MCF 10A (cell line): Measurements from ENCODE around the gene SAP25. TPM values are rescaled to one million over a fixed set of nuclear protein-coding genes. Genes with fewer than 3 reads are reported as not detected.
"Not testable (repeated sequence)": the region's sequence is repeated elsewhere in the genome, so short reads cannot be mapped to it uniquely, and the experiment has no call there.

Experiments used
- BruUV-seq: library from RNA; stranded (reverse); fragments of 400-500 nt; replicated peaks from 2 replicates; lab custom pipeline; 2021; lab: Mats Ljungman, UMichigan
- CTCF ChIA-PET: fragments of 300-600 bp; sonication (Branson Sonifier 250); formaldehyde crosslinking; extraction: SDS; loops from one replicate; lab custom pipeline; 2021; ENCODE audit warnings: antibody characterized with exemption, inconsistent platforms; lab: Yijun Ruan, JAX
- POLR2A ChIA-PET: fragments of 300-600, 350-650 bp; sonication (Branson Sonifier 250); formaldehyde crosslinking; extraction: SDS; loops from one replicate; lab custom pipeline; 2020; ENCODE audit warnings: antibody characterized with exemption, inconsistent platforms; lab: Yijun Ruan, JAX
- DNase-seq: peaks from one replicate; pipeline ENCODE4 v3.0.0-alpha.2; 2018; ENCODE audit not compliant: unreplicated experiment
- H3K27ac Mint-ChIP-seq: one replicate; pipeline ENCODE4 v1.8.0; 2022; ENCODE audit warnings: mild to moderate bottlenecking, low read depth, mixed read lengths; ENCODE audit not compliant: unreplicated experiment
- H3K27me3 Mint-ChIP-seq: one replicate; pipeline ENCODE4 v1.8.0; 2022; ENCODE audit warnings: mixed read lengths; ENCODE audit not compliant: insufficient read depth, unreplicated experiment
- H3K36me3 Mint-ChIP-seq: one replicate; pipeline ENCODE4 v1.8.0; 2022; ENCODE audit warnings: mild to moderate bottlenecking, moderate library complexity, mixed read lengths; ENCODE audit not compliant: insufficient read depth, unreplicated experiment
- H3K4me1 Mint-ChIP-seq: one replicate; pipeline ENCODE4 v1.8.0; 2022; ENCODE audit warnings: mixed read lengths; ENCODE audit not compliant: insufficient read depth, unreplicated experiment
- H3K4me3 Mint-ChIP-seq: one replicate; pipeline ENCODE4 v1.8.0; 2022; ENCODE audit warnings: mild to moderate bottlenecking, moderate library complexity, mixed read lengths; ENCODE audit not compliant: unreplicated experiment
- H3K9me3 Mint-ChIP-seq: one replicate; pipeline ENCODE4 v1.8.0; 2022; ENCODE audit warnings: mixed read lengths; ENCODE audit not compliant: unreplicated experiment
- intact Hi-C: fragments of 100-400 bp; cut with micrococcal nuclease; formaldehyde crosslinking; loops from 2 replicates; pipeline ENCODE4 v1.14.1; 2022
- total RNA-seq: library from RNA; stranded (reverse); gene quantifications from 2 replicates; pipeline ENCODE4 v1.2.3, GENCODE V29; 2022
- TF ChIP-seq, protein P1 (sequence below): fragments of 200-600 bp; IDR thresholded peaks from one replicate; pipeline ENCODE4 v1.8.0; 2022; ENCODE audit warnings: antibody characterized with exemption, mild to moderate bottlenecking; ENCODE audit not compliant: unreplicated experiment

SAP25 gene
- total RNA-seq, 1 experiment from 2014 or later: 1.2 TPM

DNA sequence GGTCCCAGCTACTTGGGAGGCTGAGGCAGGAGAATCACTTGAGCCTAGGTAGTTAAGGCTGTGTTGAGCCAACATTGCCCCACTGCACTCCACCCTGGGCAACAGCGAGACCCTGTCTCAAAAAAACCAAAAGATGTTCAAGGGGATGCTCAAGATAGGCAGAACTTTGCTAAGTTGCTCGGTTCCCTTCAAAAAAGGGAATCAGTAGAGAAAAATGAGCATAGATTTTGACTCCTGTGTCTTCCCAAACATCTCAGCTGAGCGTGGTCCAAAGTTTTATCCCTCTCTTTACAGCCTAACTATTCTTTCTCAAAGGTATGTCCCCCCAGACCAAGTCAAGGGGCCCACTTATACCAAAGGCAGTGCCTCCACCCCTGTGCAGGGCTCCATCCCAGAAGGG is 20.7 kb downstream of the SAP25 start:
- Mint-ChIP-seq H3K4me1 (peaks cover 5% of the 10 kb centered on the region), H3K36me3 (peaks cover 46% of the 10 kb centered on the region), H3K4me3 (no peak overlapping the region), H3K9me3 (no peaks in the 10 kb centered on the region), H3K27me3 (no peaks in the 10 kb centered on the region), H3K27ac (no peak overlapping the region)
- intact Hi-C loops: no loop called here
- no peak for DNase-seq
- no TSS peak for BruUV-seq
- ChIA-PET CTCF (interaction anchor here (1.7 kb wide), 1 partner anchor 10 kb away, joined by 3 read pairs; no protein-coding TSS in a partner anchor), POLR2A (interaction anchor here (0.6 to 1.6 kb wide), 4 partner anchors 8 to 122 kb away, joined by 4 to 5 read pairs (median 5); partner anchors contain the start of genes AGFG2 and TSC22D4)
- TF ChIP-seq, protein P1, sequence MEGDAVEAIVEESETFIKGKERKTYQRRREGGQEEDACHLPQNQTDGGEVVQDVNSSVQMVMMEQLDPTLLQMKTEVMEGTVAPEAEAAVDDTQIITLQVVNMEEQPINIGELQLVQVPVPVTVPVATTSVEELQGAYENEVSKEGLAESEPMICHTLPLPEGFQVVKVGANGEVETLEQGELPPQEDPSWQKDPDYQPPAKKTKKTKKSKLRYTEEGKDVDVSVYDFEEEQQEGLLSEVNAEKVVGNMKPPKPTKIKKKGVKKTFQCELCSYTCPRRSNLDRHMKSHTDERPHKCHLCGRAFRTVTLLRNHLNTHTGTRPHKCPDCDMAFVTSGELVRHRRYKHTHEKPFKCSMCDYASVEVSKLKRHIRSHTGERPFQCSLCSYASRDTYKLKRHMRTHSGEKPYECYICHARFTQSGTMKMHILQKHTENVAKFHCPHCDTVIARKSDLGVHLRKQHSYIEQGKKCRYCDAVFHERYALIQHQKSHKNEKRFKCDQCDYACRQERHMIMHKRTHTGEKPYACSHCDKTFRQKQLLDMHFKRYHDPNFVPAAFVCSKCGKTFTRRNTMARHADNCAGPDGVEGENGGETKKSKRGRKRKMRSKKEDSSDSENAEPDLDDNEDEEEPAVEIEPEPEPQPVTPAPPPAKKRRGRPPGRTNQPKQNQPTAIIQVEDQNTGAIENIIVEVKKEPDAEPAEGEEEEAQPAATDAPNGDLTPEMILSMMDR: no peak

DNA sequence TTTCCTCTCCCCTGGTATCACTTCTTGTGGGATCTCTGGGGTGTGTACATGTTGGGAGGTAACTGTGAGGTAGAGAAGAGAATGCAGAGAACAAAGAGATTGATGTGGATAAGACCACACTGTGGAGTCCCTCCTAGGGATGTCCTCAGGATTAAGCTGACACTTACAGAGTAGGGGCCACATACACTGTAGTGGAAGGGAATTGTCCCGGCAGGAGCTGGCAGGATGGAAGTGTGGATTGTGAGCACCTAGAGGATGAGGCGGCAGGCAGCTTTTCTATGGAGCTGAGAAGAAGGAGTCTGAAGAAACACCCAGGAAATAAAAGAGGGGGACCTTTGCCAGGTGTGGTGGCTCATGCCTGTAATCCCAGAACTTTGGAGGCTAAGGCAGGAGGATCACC is 21.2 kb downstream of the SAP25 start:
- no peak for DNase-seq
- TF ChIP-seq, protein P1: no peak
- Mint-ChIP-seq H3K4me3 (no peak overlapping the region), H3K9me3 (no peaks in the 10 kb centered on the region), H3K36me3 (peaks cover 46% of the 10 kb centered on the region), H3K27me3 (no peaks in the 10 kb centered on the region), H3K27ac (peak overlapping the region; percentile 73), H3K4me1 (peaks cover 5% of the 10 kb centered on the region)
- ChIA-PET CTCF (interaction anchor here (1.7 kb wide), 1 partner anchor 10 kb away, joined by 3 read pairs; no protein-coding TSS in a partner anchor), POLR2A (interaction anchor here (0.6 to 1.6 kb wide), 3 partner anchors 13 to 121 kb away, joined by 4 to 5 read pairs (median 5); partner anchors contain the start of genes AGFG2 and TSC22D4)
- BruUV-seq: no TSS peak
- intact Hi-C loops: no loop called here

DNA sequence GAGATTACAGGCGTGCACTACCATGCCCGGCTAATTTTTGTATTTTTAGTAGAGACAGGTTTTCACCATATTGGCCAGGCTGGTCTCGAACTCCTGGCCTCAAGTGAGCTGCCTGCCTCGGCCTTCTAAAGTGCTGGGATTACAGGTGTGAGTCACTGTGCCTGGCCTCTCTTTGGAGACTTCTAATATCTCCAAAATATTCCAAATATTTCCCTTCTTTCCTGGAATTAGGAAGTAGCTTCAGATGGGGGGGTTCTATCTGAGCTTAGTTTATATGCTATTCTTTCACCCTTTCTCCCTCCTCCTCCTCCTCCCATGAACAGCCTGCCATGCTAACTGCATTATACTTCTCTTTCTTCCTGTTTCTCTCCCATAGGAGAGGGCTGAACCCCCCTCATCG is 25.3 kb downstream of the SAP25 start:
- H3K9me3 Mint-ChIP-seq, H3K4me3 Mint-ChIP-seq, H3K27ac Mint-ChIP-seq, DNase-seq, BruUV-seq, H3K27me3 Mint-ChIP-seq, intact Hi-C loops: not testable (repeated sequence)
- Mint-ChIP-seq H3K4me1 (peaks cover 36% of the 10 kb centered on the region), H3K36me3 (peaks cover 35% of the 10 kb centered on the region)
- POLR2A ChIA-PET: interaction anchor here (1.4 to 2.4 kb wide), 2 partner anchors 9 to 120 kb away, joined by 4 to 14 read pairs; partner anchors contain the start of genes AGFG2 and ZCWPW1
- CTCF ChIA-PET: interaction anchor here (1.1 to 5.4 kb wide), 4 partner anchors 11 to 66 kb away, joined by 3 to 52 read pairs (median 10); no protein-coding TSS in a partner anchor

GRCh38 chr7:100547872-100548271 is 25.8 kb downstream of the SAP25 start:
- no TSS peak for BruUV-seq
- ChIA-PET CTCF (interaction anchor here (1.1 to 5.4 kb wide), 3 partner anchors 12 to 28 kb away, joined by 4 to 52 read pairs (median 14); no protein-coding TSS in a partner anchor), POLR2A (interaction anchor here (2.4 kb wide), 1 partner anchor 9 kb away, joined by 14 read pairs; the partner anchor contains the start of gene AGFG2)
- peaks cover 36% of the 10 kb centered on the region for H3K4me1 Mint-ChIP-seq
- peak overlapping the region; percentile 78 for H3K27ac Mint-ChIP-seq
- peaks cover 29% of the 10 kb centered on the region for H3K36me3 Mint-ChIP-seq
- intact Hi-C loops: no loop called here
- H3K4me3 Mint-ChIP-seq: no peak overlapping the region
- no peak for DNase-seq
- no peaks in the 10 kb centered on the region for H3K9me3 Mint-ChIP-seq
- H3K27me3 Mint-ChIP-seq: no peaks in the 10 kb centered on the region
- TF ChIP-seq, protein P1: no peak
